Mesothelial cell of epicardium (in vitro differentiated cells): Measurements from ENCODE around the gene DZIP1L. TPM values are rescaled to one million over a fixed set of nuclear protein-coding genes. Genes with fewer than 3 reads are reported as not detected.
A peak's percentile ranks its signal among the peaks of the same experiment; 100 is the strongest.

Experiments used
- DNase-seq, 2 experiments: peaks; one replicate each; pipeline ENCODE4 v3.0.0; 2021; ENCODE audit warnings: low spot score in 2 of 2; ENCODE audit not compliant: unreplicated experiment in 2 of 2
- H3K27ac Mint-ChIP-seq: 2 replicates; pipeline ENCODE4 v1.8.0; 2021; ENCODE audit warnings: mixed read lengths
- H3K27me3 Mint-ChIP-seq: 2 replicates; pipeline ENCODE4 v1.8.0; 2021; ENCODE audit warnings: low read depth, mixed read lengths
- H3K36me3 Mint-ChIP-seq: 2 replicates; pipeline ENCODE4 v1.8.0; 2021; ENCODE audit warnings: mixed read lengths
- H3K4me1 Mint-ChIP-seq: 2 replicates; pipeline ENCODE4 v1.8.0; 2021; ENCODE audit warnings: mixed read lengths
- H3K4me3 Mint-ChIP-seq: 2 replicates; pipeline ENCODE4 v1.8.0; 2021; ENCODE audit warnings: mild to moderate bottlenecking, moderate library complexity, mixed read lengths
- H3K9me3 Mint-ChIP-seq: 2 replicates; pipeline ENCODE4 v1.8.0; 2021; ENCODE audit warnings: mixed read lengths
- total RNA-seq: library from RNA; stranded (reverse); gene quantifications from 3 replicates; pipeline ENCODE4 v1.2.1, GENCODE V29; 2021
- TF ChIP-seq, protein P1 (sequence below): fragments of 200-600 bp; sonication (generic); IDR thresholded peaks from one replicate; pipeline ENCODE4 v1.5.0; 2021; ENCODE audit warnings: antibody characterized with exemption; ENCODE audit not compliant: unreplicated experiment

Gene DZIP1L
- total RNA-seq, 1 donor from 2014 or later, result 26.5 TPM

DNA sequence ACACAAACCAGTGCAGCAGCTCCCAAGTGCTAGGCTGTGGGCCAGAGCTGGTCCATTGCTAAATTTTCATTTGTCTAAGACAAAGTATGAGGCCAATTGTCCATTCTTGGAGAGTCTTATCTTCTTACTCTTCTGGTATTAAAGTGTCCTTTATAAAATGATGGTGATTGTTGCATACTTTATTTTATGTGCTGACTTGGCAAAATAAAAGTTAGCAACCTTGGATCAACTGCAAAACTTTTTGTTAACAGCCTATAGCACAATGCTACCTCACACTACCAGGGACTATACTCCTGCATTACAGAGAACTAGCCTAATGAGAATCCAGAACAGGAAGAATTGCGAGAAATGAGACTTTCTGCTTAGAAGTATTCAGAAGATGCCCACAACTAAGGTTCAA is 61.4 kb downstream of the DZIP1L start:
- no peaks in the 10 kb centered on the region for H3K27me3 Mint-ChIP-seq
- no peak overlapping the region for H3K27ac Mint-ChIP-seq
- no peaks in the 10 kb centered on the region for H3K36me3 Mint-ChIP-seq
- TF ChIP-seq, protein P1, sequence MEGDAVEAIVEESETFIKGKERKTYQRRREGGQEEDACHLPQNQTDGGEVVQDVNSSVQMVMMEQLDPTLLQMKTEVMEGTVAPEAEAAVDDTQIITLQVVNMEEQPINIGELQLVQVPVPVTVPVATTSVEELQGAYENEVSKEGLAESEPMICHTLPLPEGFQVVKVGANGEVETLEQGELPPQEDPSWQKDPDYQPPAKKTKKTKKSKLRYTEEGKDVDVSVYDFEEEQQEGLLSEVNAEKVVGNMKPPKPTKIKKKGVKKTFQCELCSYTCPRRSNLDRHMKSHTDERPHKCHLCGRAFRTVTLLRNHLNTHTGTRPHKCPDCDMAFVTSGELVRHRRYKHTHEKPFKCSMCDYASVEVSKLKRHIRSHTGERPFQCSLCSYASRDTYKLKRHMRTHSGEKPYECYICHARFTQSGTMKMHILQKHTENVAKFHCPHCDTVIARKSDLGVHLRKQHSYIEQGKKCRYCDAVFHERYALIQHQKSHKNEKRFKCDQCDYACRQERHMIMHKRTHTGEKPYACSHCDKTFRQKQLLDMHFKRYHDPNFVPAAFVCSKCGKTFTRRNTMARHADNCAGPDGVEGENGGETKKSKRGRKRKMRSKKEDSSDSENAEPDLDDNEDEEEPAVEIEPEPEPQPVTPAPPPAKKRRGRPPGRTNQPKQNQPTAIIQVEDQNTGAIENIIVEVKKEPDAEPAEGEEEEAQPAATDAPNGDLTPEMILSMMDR, result no peak
- no peak overlapping the region for H3K4me3 Mint-ChIP-seq
- no peak for DNase-seq
- H3K4me1 Mint-ChIP-seq, result no peaks in the 10 kb centered on the region
- no peaks in the 10 kb centered on the region for H3K9me3 Mint-ChIP-seq

DNA sequence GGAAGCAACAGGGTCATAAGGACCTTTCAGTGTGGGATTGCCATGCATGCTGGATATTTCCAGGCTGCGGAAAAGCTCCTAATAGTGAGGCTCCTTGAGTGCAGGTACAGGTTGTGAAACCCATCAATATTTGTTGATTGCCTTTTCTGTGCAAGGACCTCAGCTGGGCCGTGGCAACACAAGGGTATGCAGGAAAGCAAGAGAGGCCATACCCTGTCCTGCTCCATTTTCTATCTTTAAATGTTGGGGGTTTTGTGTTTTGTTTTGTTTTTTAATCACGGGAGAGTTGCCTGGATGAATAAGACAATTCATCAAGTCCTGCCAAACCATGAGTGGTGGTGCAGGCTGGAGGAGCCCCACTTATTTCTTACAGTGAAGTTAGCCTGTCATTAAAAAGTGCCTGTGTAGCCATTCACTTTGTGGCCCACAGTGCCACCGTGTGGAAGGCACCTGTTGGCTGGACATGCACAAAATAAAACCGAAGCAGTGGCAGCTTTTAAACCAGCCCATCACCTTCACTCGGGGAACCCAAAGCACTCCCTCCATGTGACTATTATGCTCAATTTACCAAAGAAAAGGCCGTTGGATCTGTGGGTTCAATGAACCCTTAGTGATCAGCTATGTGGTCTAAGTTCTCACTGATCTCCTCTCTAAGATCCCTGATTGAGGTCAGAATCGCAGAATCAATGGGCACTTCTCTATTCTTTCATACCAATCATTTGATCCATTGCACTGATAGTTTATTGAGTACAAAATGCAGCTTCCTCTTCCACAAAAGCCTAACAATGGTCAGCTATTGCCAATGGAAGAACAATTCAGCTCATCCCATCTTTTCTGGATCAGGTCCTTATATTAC is 63.2 kb downstream of the DZIP1L start:
- H3K27ac Mint-ChIP-seq, result no peak overlapping the region
- no peaks in the 10 kb centered on the region for H3K36me3 Mint-ChIP-seq
- no peaks in the 10 kb centered on the region for H3K9me3 Mint-ChIP-seq
- no peaks in the 10 kb centered on the region for H3K27me3 Mint-ChIP-seq
- H3K4me1 Mint-ChIP-seq, result no peaks in the 10 kb centered on the region
- no peak for DNase-seq
- H3K4me3 Mint-ChIP-seq, result no peak overlapping the region
- TF ChIP-seq, protein P1, result peak; percentile 28

DNA sequence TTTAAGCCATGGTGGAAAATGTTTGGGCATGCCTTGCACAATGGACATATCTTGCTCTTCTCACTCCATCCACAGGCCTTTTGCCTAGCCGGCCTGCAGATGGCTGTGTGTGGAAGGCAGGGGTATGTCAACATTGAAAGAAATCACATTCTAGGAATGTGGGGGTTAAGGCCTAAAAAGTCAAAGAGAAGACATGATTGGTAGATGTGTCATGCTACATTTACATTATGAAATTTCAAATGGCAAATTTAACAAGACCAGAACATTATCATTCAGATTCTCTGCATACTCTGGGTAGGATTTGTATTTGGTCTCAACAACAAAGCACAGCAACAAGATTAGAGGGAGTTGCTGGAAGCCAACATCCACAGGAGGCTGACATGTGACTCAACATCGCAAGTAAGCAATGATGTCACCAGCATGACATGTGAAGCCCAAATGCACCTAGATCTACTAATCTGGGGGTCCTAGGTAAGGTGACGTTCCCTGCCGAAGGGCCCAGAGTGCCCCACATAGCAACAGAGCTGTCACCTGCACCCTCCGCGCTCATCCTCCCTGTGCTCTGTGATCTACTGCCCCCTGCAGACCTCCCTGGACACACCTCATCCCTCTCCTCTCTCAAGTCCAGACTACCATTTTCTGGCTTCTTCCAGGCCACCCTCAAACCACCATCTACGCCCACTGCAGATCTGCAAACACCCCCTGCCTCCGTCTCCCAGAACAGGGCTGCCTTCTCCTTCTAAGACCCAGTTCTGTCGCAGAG is 66.1 kb downstream of the DZIP1L start:
- TF ChIP-seq, protein P1, result no peak
- no peaks in the 10 kb centered on the region for H3K27me3 Mint-ChIP-seq
- H3K36me3 Mint-ChIP-seq, result no peaks in the 10 kb centered on the region
- no peak overlapping the region for H3K4me3 Mint-ChIP-seq
- DNase-seq, result no peak
- no peaks in the 10 kb centered on the region for H3K4me1 Mint-ChIP-seq
- H3K27ac Mint-ChIP-seq, result no peak overlapping the region
- H3K9me3 Mint-ChIP-seq, result peaks cover 3% of the 10 kb centered on the region

DNA sequence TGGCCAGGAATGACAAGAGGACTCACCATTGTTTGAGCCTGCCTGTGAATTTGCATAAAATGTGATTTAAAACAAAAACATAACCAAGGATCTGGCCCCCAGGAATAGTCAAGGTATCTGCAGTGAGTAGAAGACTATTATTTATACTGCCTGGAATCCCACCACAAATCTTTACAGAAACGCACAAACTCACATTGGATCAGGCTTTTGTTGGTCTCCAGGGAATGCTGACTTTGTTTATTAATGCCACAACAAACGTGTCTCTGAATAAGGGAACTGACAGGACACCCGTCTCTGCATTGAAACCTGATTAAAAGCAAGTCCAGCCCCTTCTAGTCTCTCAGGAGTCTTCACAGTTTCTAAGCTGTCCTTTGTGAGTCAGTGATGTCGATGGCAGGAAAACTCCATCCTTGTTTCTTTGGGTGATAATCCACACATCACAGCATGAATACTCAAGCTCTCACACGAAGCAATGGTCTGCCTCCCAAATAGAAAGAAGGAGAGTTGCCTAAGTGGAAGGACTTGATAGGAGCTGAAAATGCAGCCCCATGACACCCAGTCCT is 67.7 kb downstream of the DZIP1L start:
- no peak for DNase-seq
- Mint-ChIP-seq H3K9me3 (peaks cover 4% of the 10 kb centered on the region), H3K27me3 (no peaks in the 10 kb centered on the region), H3K4me3 (no peak overlapping the region), H3K4me1 (no peaks in the 10 kb centered on the region), H3K27ac (no peak overlapping the region), H3K36me3 (no peaks in the 10 kb centered on the region)
- TF ChIP-seq, protein P1, result no peak

DNA sequence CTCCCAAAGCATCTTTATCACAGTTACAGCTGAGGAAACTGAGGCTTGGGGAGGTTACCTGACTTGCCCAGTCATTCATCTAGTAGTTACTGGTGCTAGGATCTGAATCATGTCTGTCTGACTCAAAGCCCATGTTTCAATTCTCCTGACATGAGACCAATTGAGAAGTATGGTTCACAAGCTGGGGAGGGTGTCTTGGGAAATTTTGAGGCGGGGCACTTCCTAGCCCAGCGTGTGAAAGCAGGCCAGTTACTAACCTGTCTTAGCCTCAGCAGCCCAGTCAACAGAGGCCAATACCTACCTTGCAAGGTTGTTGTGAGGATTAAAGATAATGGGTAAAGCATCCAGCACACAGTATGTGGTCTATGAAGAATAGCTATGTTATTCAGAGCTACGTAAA is 68.5 kb downstream of the DZIP1L start:
- H3K36me3 Mint-ChIP-seq, result no peaks in the 10 kb centered on the region
- H3K4me3 Mint-ChIP-seq, result no peak overlapping the region
- H3K9me3 Mint-ChIP-seq, result peaks cover 4% of the 10 kb centered on the region
- TF ChIP-seq, protein P1, result no peak
- no peaks in the 10 kb centered on the region for H3K4me1 Mint-ChIP-seq
- H3K27ac Mint-ChIP-seq, result no peak overlapping the region
- DNase-seq, result no peak
- no peaks in the 10 kb centered on the region for H3K27me3 Mint-ChIP-seq
